ENCODE data around the gene PAXX.

Gene PAXX

DNA sequence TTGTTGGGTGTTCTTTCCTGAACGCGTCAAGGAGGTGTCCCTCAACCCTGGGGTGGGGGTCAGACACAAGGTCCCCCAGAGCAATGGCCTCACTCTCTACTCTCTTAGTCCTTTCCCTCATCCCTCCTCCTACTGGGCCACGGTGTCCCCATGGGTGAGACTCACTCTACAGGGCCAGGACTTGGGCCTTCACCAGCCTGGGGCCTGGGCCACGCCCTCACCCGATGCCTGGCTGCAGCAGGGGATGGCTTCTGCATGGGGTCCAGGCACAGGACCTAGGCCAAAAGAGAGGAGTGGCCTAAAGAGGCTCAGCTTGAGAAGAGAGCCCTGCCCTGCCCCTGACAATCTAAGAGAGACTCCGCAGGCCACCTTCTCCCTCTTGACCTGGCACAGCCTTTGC, 34.3 kb upstream of the PAXX start:
- DNase-seq (ENCODE audit: extremely low read depth, low read depth), result no peak
- no peak overlapping the region for H3K4me3 ChIP-seq (replicated peaks; ENCODE audit: low read depth, low read length)
- TF ChIP-seq, protein P1, sequence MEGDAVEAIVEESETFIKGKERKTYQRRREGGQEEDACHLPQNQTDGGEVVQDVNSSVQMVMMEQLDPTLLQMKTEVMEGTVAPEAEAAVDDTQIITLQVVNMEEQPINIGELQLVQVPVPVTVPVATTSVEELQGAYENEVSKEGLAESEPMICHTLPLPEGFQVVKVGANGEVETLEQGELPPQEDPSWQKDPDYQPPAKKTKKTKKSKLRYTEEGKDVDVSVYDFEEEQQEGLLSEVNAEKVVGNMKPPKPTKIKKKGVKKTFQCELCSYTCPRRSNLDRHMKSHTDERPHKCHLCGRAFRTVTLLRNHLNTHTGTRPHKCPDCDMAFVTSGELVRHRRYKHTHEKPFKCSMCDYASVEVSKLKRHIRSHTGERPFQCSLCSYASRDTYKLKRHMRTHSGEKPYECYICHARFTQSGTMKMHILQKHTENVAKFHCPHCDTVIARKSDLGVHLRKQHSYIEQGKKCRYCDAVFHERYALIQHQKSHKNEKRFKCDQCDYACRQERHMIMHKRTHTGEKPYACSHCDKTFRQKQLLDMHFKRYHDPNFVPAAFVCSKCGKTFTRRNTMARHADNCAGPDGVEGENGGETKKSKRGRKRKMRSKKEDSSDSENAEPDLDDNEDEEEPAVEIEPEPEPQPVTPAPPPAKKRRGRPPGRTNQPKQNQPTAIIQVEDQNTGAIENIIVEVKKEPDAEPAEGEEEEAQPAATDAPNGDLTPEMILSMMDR (IDR thresholded peaks at IDR 0.05; ENCODE audit: low read depth, low read length, missing control alignments), result no peak

DNA sequence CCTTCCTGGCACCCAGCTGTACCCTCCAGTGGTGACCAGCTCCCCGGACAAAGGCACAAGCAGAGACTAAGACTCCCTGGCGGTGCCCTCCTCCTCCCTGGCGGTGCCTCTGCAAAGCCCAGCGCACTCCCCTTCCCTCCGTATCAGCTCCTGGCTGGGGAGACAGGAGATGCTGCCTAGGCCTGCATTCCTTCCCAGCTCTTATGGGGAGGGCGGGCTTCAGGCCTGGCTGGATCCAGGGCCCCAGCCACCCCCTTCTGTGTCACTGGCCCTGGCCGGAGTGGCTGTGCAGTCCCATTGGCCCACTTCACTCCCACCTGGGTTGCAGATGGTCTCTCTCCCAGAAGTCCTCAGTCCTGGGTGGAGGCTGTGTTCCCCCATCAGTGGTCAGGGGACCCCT, 33.7 kb upstream of the PAXX start:
- no peak for DNase-seq (ENCODE audit: extremely low read depth, low read depth)
- H3K4me3 ChIP-seq (replicated peaks; ENCODE audit: low read depth, low read length), result no peak overlapping the region
- TF ChIP-seq, protein P1 (IDR thresholded peaks at IDR 0.05; ENCODE audit: low read depth, low read length, missing control alignments), result no peak

DNA sequence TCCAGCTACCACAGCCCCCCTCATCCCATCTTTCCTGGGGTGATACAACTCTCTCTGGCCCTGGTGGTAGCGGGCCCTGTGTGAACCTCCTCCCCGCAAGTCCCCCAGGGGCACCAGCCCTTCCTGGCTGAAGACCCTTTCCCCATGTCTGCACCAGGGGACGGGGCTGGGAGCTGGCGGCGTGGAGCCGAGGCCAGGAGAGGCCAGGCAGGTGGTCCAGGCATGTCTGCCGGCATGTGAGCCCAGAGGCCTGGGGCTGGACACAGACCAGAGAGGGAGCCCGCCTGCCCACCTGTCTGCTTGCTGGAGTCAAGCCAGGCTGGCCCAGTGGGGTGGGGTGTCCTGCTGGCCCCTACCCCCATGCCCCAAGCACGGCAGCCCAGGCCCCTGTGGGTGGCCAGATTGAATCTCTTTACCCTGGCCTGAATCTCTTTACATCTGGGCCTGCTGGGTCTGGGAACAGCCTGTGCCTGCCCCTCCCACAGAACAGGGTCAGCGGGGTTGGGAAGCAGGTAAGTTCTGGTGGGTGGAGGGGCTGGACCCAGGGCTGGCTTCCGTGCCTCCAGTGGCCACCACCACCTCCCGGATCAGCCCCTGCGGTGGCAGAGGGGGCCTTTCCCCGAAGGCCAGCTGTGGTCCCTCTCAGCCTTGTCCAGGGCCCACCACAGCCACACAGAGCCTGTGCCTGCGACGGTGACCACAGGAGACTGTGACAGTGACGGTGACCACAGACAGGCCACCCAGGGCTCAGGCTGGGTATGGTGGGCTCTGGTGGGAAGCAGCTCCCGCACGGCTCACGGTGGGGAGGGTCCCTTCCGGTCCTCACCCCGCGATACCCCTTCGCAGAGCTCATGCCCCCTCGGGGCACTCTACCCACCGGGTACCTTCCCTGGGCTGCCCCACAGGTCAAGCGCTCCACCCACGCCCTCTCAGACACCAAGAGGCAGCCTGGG, 33.0 kb upstream of the PAXX start:
- H3K4me3 ChIP-seq (replicated peaks; ENCODE audit: low read depth, low read length), result no peak overlapping the region
- no peak for DNase-seq (ENCODE audit: extremely low read depth, low read depth)
- TF ChIP-seq, protein P1 (IDR thresholded peaks at IDR 0.05; ENCODE audit: low read depth, low read length, missing control alignments), result no peak

DNA sequence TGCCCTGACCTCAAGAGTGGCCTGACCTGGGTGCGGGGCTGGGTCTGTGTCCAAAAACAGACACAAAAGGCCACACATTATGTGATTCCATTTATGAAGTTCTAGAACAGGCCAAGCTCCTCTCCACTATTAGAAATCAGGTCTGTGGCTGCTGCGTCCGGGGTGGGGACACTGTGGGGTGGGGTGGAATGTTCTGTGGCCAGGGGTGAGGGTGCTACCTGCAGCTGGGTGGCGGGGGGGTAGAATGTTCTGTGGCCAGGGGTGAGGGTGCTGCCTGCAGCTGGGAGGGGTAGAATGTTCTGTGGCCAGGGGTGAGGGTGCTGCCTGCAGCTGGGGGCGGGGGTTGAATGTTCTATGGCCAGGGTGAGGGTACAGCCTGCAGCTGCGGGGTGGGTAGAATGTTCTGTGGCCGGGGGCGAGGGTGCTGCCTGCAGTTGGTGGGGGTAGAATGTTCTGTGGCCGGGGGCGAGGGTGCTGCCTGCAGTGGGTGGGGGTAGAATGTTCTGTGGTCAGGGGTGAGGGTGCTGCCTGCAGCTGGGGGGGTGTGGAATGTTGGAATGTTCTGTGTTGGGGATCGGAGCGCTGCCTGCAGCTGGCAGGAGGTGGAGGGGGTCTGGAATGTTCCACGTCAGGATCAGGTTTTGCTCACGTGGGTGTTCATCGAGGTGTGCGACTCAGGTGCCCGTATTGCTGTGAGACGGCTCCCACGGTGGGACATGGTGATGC, 31.8 kb upstream of the PAXX start:
- no peak for DNase-seq (ENCODE audit: extremely low read depth, low read depth)
- TF ChIP-seq, protein P1 (IDR thresholded peaks at IDR 0.05; ENCODE audit: low read depth, low read length, missing control alignments), result no peak
- H3K4me3 ChIP-seq (replicated peaks; ENCODE audit: low read depth, low read length), result no peak overlapping the region

DNA sequence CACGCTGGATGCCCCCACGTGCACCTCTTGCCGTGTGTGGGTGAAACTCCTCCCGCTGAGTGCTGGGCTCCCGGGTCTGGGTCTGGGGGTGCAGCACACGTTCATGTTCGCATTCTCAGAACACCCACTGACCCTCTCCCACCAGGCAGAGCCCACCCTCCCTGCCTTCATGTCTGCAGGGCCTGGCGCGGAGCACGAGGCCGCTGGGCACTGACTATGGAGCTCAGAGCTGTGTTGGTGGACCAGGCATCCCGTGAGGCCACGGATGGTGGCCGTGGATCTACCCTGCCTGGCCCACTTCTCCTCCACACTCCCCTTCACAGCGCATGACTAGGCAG, 31.3 kb upstream of the PAXX start:
- TF ChIP-seq, protein P1 (IDR thresholded peaks at IDR 0.05; ENCODE audit: low read depth, low read length, missing control alignments), result no peak
- H3K4me3 ChIP-seq (replicated peaks; ENCODE audit: low read depth, low read length), result no peak overlapping the region
- no peak for DNase-seq (ENCODE audit: extremely low read depth, low read depth)

DNA sequence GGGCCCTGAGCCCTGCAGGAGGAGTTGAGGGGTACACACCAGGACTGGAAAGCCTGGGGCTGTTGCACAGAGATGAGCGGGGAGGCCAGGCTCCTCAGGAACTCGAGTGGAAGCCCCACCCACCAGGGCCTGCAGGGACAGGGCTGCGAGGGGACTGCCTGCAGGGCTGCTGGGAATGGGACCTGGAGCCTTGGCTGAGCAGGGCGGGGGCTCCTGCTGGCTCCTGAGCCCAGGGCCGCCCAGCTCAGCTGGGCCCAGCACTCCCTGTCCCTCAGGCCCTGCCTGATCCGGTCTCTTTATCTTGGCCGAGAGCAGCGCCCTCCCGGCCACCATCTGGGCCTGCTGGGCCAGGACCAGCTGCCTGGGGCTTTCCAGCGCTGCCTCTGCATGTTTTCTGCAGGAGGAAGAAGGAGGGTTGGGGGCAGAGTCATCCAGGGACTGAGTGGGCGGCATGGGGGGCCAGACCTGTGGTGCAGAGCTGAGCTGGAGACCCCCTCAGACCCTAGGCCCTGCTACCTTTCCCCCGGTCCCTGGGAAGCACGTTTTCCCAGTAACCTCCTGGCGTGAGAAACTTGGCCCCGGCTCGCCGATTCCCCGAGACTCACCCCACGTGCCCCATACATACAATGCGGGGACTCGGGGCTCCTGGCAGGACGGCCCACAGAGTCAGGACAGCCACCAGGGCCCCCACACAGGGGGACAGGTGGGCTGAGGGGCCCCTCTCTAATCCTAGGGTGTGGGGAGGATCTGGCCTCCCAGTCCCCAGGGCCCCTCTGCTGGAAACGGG, 30.8 kb upstream of the PAXX start:
- no peak overlapping the region for H3K4me3 ChIP-seq (replicated peaks; ENCODE audit: low read depth, low read length)
- TF ChIP-seq, protein P1 (IDR thresholded peaks at IDR 0.05; ENCODE audit: low read depth, low read length, missing control alignments), result no peak
- no peak for DNase-seq (ENCODE audit: extremely low read depth, low read depth)

Data from HFF-Myc (cell line).